GM19452 (cell line): ENCODE data around the gene CHST14.

Source experiments
- ATAC-seq: cut with Tn5 transposase; IDR thresholded peaks from one replicate; pipeline ENCODE4 v1.9.1; 2021; ENCODE audit not compliant: unreplicated experiment

Gene CHST14

GRCh38 chr15:40487816-40488682 lies 17.3 kb downstream of the CHST14 start:
- no peak for ATAC-seq

GRCh38 chr15:40489274-40490175 lies 18.7 kb downstream of the CHST14 start:
- no peak for ATAC-seq

DNA sequence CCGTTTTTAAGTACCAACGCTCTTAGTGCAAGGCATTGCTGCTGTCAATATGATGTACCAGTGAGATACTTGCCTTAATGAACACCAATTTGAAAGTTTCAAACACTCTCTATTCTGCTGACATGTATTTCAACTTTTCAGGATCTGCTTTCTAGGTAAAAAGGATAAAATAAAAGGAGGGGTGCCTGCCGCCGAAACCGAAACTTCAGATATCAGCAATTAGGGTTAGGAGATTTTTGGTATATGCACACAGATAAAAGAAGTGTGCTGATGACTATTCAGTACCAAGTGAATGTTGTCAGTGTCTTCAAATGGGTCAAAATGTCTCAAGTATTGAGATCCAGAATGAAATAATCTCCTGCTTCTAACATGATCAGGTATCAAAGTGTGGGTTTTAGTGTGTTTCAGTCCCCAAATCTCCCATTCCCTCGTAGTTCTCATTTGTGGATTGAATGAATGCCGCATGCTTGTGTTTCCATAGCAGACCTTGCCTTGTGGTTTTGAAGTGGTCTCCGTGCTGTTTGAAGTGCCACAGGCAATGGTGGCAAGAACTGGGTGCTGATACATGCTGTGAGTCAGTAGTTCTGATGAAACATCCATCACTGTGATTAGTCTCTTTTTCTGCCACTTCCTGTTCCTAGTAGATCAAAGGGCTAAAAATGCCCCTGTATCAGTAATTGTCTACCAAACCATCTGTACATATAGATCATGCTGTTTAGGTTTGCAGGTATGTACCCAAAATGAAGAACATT lies 22.5 kb downstream of the CHST14 start:
- ATAC-seq = no peak

GRCh38 chr15:40495516-40495915 lies 24.7 kb downstream of the CHST14 start:
- no peak for ATAC-seq

DNA sequence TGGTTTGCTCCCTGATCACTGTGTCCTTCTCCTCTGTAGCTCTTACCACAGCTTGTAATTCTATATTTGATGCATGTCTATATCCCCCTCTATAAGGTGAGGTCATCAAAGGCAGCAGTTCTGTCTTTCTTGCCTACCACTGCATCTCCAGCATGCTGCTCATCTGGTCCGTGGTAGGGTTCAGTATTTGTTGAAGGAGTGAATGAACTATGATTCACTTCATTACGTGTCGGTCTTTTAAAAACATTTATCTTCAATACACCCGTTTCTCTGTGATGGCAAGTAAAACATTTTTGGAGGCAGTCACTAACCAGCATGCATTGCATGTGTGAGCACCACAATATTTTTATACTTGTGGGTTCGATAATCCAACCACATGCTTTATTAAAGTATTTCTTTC lies 27.6 kb downstream of the CHST14 start:
- ATAC-seq = no peak

GRCh38 chr15:40498891-40499290 lies 28.1 kb downstream of the CHST14 start:
- no peak for ATAC-seq

DNA sequence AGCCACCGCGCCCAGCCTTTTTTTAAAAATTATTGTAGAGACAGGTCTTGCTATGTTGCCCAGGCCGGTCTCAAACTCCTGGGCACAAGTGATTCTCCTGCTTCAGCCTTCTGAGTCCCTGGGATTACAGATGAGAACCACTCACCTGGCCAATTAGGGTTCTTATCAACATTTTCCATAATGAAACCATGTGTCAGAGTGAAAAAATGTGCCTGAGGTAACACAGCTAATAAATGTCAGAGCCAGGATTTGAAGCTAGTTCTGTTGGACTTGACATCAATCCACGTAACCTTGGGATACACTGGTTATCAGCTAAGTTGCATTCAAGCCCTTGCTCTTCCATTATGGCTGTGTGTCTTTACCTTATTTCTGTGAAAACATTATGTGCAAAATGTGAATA lies 29.1 kb downstream of the CHST14 start:
- ATAC-seq = no peak

GRCh38 chr15:40500568-40501330 lies 30.0 kb downstream of the CHST14 start:
- ATAC-seq = no peak

- no peak for ATAC-seq
Measured at GRCh38 chr15:40501487-40501886, 30.7 kb downstream of the CHST14 start.

GRCh38 chr15:40506964-40507571 lies 36.3 kb downstream of the CHST14 start:
- no peak for ATAC-seq

DNA sequence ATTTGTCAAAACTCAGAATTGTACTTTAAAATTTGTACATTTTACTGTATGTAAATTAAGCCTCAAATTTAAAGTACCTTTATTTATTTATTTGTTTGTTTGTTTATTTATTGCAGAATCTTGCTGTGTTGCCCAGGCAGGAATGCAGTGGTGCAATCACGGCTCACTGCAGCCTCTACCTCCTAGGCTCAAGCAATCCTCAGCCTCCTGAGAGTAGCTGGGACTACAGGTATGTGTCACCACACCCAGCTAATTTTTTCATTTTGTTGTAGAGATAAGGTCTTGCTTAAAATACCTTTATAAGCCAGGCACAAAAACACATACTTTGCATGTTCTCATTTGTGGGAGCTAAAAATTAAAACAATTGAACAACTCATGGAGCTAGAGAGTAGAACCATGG lies 37.4 kb downstream of the CHST14 start:
- no peak for ATAC-seq

GRCh38 chr15:40510201-40510600 lies 39.4 kb downstream of the CHST14 start:
- ATAC-seq = no peak

GRCh38 chr15:40511093-40511471 lies 40.3 kb downstream of the CHST14 start:
- ATAC-seq = peak; percentile 65

- peak; percentile 38 for ATAC-seq
Measured at GRCh38 chr15:40511472-40512133, 40.8 kb downstream of the CHST14 start.

DNA sequence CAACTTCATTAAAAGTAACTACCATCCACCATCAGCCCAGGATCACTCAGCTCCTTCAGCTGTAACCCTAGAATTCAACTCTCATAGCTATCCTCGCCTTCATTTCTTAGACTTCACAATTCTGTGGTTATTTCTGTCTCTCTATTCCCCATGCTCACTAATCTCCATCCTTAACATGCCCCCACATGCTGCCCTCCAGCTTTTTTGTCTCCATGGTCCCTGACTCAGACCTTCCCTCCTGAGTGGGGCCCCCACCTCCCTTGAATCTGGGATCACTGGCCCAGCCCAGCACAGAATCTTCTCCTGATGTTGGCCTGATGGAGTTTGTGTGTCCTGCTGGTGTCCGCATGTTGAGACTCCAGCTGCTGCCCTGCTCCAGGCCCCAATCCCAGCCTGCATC lies 41.7 kb downstream of the CHST14 start:
- no peak for ATAC-seq

- ATAC-seq = no peak
Measured at GRCh38 chr15:40513609-40514008, 42.8 kb downstream of the CHST14 start.

DNA sequence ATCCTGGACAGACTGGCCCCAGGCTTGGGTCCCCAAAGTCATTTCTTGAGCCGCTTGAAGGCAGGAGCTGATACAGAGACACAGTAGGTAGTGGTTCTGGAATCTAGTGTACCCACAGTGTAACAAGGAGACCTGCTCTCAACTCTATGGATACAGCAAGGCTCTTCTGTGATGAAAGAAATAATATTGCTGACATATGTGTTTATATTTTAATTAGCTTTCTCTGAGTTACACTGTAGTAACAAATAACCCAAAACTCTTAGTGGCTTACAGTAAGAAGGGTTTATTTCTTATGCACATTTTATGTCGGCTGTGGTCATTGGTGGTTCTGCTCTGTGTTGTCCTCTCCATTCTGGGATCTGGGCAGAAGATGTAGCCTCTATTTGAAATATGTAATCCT lies 45.5 kb downstream of the CHST14 start:
- no peak for ATAC-seq
